Esophagus muscularis mucosa (tissue), 4 donors: ENCODE results near the gene MSI2.

Experiments
- CTCF ChIP-seq, 3 experiments: fragments of 200-600 bp in 2 of 3; fragments of 450-650 bp in 1 of 3; sonication (generic) in 2 of 3; IDR thresholded peaks; one replicate each; pipeline ENCODE4 v1.5.1; 2017 to 2019; ENCODE audit warnings: antibody characterized with exemption in 3 of 3, mild to moderate bottlenecking in 2 of 3, moderate library complexity in 1 of 3
- EP300 ChIP-seq: sonication (generic); formaldehyde crosslinking; IDR thresholded peaks from one replicate; pipeline ENCODE4 v1.6.1; 2017; ENCODE audit warnings: antibody characterized with exemption
- POLR2A ChIP-seq: fragments of 450-650 bp; IDR thresholded peaks from one replicate; pipeline ENCODE4 v1.6.1; 2017; ENCODE audit warnings: antibody characterized with exemption, moderate library complexity, mild to moderate bottlenecking, low read depth
- POLR2AphosphoS5 ChIP-seq, 2 donors: sonication (generic); formaldehyde crosslinking; IDR thresholded peaks; one replicate each; pipeline ENCODE4 v1.6.1; 2017; ENCODE audit warnings: antibody characterized with exemption in 2 of 2

GRCh38 chr17:57356153-57356718, 99.9 kb downstream of the MSI2 start:
- TF ChIP-seq CTCF (IDR thresholded peaks at IDR 0.05) (no peak), POLR2AphosphoS5 (IDR thresholded peaks at IDR 0.05) (no peak), POLR2A (no peak), EP300 (no peak)
